Adipocyte (in vitro differentiated cells): ENCODE data around the gene PITPNC1.
"Not testable (repeated sequence)": the region's sequence is repeated elsewhere in the genome, so short reads cannot be mapped to it uniquely, and the experiment has no call there.

Experiments used
- DNase-seq: peaks from one replicate; pipeline ENCODE4 v3.0.0-alpha.2; 2015; ENCODE audit warnings: low read depth
- H3K27me3 ChIP-seq: replicated peaks from 2 replicates; pipeline ENCODE4 v1.7.0; 2013; ENCODE audit warnings: mild to moderate bottlenecking, low read length, moderate library complexity; ENCODE audit not compliant: control insufficient read depth, insufficient read depth
- H3K36me3 ChIP-seq: 2 replicates; pipeline ENCODE4 v1.7.0; 2013; ENCODE audit warnings: low read length, mild to moderate bottlenecking, moderate library complexity; ENCODE audit not compliant: control insufficient read depth, insufficient read depth, severe bottlenecking
- H3K4me1 ChIP-seq: 2 replicates; pipeline ENCODE4 v1.7.0; 2013; ENCODE audit warnings: mild to moderate bottlenecking, low read length, moderate library complexity; ENCODE audit not compliant: control insufficient read depth, insufficient read depth
- H3K4me3 ChIP-seq: 2 replicates; pipeline ENCODE4 v1.7.0; 2013; ENCODE audit warnings: mild to moderate bottlenecking, low read length, moderate library complexity
- H3K9ac ChIP-seq: 2 replicates; pipeline ENCODE4 v1.7.0; 2013; ENCODE audit warnings: mild to moderate bottlenecking, low read length, moderate library complexity
- H3K9me3 ChIP-seq: 2 replicates; pipeline ENCODE4 v1.7.0; 2013; ENCODE audit warnings: mild to moderate bottlenecking, low read length, moderate library complexity; ENCODE audit not compliant: control insufficient read depth

PITPNC1 gene

DNA sequence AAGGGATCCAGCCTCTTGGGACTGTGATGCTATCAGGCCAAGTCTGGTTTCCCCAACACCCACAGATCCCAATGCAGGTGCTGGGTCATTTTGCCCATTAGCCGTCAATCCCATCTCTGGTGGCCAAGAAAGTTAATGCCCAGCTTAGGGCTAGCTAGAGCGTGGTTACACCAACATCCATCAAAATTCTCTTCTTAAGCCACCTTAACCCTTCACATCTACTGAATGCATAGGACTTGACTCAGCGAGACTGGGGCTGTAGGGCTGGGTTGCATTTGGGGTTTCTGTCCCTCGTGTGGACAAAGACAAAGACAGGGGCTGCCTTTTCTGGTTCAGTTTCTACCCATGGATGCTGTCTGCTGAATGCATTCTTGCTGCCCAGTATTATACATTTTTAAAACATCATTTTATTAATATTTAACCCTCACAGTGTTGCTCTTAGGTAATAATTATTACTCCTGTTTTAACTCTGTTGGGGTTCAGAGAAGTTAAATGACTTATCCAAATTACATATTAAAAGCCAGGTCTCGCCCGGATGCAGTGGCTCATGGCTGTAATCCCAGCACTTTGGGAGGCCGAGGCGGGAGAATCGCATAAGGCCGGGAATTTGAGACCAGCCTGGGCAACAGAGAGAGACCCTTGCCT is 199.5 kb downstream of the PITPNC1 start:
- no peak for DNase-seq
- Histone ChIP-seq H3K36me3 (no peaks in the 10 kb centered on the region), H3K4me1 (no peaks in the 10 kb centered on the region), H3K9ac (no peak overlapping the region), H3K4me3 (no peak overlapping the region), H3K9me3 (no peaks in the 10 kb centered on the region), H3K27me3 (no peaks in the 10 kb centered on the region)

DNA sequence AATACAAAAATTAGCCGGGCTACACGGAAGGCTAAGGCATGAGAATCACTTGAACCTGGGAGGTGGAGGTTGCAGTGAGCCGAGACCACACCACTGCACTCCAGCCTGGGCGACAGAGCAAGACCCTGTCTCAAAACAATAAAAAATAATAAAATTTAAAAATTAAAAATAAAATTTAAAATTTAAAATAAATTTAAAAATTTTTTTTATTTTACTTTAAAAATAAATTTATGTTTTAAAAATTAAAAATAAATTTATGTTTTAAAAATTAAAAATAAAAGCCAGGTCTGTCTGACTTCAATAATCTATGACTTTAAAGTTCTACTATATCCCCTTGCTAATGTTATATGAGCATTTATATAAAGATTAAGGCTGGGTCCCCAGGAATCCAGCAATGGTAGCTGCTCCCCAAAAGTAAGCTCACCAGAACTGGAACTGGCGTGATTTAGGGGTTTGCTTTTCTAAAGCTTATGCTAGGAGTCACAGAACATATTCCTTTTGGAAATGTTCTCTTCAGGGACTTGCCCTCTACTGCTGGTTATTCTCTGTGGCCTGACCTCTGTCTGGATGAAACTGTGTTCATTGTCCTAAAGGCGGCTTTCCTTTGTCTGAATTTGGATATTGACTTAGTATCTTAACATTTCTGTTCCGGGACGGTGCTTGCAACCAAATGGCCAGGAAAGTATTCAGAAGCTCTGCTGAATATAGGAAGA is 200.5 kb downstream of the PITPNC1 start:
- Histone ChIP-seq H3K9me3 (no peaks in the 10 kb centered on the region), H3K4me1 (no peaks in the 10 kb centered on the region), H3K4me3 (no peak overlapping the region), H3K9ac (no peak overlapping the region), H3K36me3 (no peaks in the 10 kb centered on the region), H3K27me3 (no peaks in the 10 kb centered on the region)
- no peak for DNase-seq

DNA sequence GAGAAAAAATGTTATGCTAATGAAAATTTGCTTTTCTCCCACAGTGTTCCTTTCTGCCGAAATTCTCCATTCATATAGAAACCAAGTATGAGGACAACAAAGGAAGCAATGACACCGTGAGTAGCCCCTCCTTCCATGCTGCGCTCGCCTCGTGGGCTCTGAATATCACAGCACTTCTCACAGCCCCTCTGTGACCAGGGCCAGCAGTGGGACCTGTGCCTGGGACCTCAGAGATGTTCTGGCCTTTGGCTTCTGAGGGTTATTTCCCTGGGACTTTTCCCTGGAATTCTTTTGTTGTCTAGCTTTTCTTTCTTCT is 201.0 kb downstream of the PITPNC1 start:
- Histone ChIP-seq H3K9ac (no peak overlapping the region), H3K9me3 (no peaks in the 10 kb centered on the region), H3K4me1 (no peaks in the 10 kb centered on the region), H3K4me3 (no peak overlapping the region), H3K36me3 (no peaks in the 10 kb centered on the region), H3K27me3 (no peaks in the 10 kb centered on the region)
- no peak for DNase-seq

DNA sequence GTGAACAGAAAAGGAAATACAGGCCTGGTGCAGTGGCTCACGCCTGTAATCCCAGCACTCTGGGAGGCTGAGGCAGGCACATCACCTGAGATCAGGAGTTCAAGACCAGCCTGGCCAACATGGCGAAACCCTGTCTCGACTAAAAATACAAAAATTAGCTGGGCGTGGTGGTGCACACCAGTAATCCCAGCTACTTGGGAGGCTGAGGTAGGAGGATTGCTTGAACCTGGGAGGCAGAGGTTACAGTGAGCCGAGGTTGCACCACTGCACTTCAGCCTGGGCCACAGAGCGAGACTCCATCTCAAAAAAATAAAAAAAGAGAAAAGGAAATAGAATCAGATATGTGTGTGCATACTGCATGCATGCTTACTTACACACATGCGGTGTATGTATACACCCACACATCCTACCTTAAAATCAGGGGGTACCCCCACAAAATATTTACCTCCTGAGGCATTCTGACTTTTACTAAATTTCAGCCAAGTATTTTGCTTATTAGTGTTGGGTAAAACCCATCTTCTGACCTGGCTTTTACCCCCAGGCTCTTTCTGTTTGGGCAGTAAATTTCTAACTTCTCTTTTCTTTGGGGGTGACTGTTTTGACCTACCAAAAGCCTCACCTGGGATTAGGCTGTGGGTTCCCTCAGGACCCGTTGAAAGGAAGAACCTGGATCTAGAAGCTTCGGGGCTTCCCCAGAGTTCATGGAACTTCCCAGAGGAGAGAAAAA is 201.8 kb downstream of the PITPNC1 start:
- H3K36me3 ChIP-seq, H3K9me3 ChIP-seq, DNase-seq, H3K4me3 ChIP-seq, H3K4me1 ChIP-seq, H3K9ac ChIP-seq, H3K27me3 ChIP-seq: not testable (repeated sequence)

DNA sequence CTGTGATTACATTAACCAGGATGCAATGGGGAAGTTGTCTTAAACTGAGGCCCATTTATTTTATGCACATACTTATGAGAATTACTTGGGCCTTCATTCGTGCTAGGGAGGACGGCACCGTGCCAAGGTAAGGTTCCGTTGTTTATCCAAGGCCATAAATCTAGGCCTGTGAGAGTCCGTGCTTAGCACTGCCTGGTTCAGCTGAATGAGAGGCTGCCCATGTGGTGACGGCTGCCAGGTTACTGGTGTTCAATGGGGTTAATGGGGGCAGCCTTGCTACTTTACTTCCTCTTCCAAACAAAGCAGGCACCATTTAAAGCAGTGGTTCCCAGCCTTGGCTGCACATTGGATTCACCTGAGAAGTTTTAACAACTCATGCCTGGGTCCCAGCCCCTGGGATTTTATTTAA is 205.6 kb downstream of the PITPNC1 start:
- Histone ChIP-seq H3K4me3 (no peak overlapping the region), H3K4me1 (peaks cover 4% of the 10 kb centered on the region), H3K9me3 (no peaks in the 10 kb centered on the region), H3K36me3 (no peaks in the 10 kb centered on the region), H3K9ac (no peak overlapping the region), H3K27me3 (no peaks in the 10 kb centered on the region)
- no peak for DNase-seq

DNA sequence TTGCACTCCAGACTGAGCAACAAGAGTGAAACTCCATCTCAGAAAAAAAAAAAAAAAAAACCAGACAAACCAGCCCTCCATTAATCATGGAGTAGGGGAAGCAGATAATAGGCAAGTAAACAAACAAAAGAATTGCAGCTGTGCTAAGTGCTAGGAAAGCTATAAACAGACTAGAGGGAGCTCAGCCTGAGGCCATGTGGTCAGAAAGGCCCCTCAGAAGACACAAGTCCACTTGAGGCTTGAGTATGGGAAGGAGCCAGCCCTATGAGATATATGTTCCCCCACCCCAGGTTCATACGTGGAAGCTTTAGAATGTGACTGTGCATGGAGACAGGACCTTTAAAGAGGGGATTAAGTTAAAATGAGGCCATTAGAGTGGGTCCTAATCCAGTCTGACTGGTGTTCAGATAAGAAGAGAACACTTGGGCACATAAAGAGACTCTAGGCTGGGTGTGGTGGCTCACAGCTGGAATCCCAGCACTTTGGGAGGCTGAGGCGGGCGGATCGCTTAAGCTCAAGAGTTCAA is 208.1 kb downstream of the PITPNC1 start:
- no peaks in the 10 kb centered on the region for H3K36me3 ChIP-seq
- DNase-seq = no peak
- peaks cover 4% of the 10 kb centered on the region for H3K4me1 ChIP-seq
- H3K4me3 ChIP-seq = no peak overlapping the region
- no peaks in the 10 kb centered on the region for H3K9me3 ChIP-seq
- no peak overlapping the region for H3K9ac ChIP-seq
- no peaks in the 10 kb centered on the region for H3K27me3 ChIP-seq

DNA sequence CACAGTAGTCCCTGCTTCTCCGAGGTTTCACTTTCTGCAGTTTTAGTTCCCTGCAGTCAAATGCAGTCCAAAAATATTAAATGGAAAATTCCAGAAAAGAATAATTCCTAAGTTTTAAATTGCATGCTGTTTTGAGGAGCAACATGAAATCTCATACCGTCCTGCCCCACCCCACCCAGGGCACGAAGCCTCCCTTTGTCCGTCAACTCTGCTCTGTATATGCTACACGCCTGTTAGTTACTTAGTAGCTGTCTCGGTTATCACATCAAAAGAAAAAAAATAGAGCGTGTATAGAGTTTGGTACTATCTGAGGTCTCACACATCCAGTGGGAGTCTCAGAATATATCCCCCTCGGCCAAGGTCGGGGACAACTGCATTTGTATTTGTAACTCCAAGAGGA is 211.2 kb downstream of the PITPNC1 start:
- H3K27me3 ChIP-seq = no peaks in the 10 kb centered on the region
- H3K9ac ChIP-seq = no peak overlapping the region
- no peak for DNase-seq

DNA sequence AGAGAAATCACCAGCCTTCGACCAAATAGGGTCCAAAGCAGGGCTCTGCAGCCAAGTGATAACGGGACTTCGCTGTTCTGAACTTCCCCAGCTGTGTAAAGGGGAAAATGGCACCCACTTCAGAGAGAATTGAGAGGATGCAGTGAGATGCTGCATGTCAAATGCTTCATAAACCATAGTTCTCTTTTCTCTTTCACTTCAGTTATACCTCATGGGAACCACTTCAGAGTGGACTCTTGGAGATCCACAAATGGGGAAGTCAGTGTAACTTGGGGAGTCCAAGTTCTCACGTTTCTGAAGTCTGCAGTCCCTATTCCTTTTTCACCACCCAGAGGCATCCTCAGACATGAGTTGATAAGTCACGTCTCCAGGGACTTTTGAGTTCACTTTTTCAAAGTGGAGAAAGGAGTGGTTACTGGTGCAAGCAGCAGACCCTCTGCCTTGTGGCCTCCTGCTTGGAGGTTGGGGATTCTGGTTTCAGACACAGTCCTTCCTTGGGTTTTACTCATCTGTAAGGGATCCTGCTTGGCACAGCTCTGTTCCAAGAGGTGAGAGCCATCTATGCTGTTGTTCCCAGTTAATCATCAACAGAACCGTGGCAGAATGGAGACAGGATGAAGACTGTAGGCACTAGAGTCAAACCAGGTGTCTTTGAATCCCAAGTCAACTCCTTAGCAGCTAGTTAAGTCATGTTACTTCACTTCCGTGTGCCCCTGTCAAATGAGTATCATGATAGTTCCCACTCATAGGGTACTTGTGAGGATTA is 217.2 kb downstream of the PITPNC1 start:
- Histone ChIP-seq H3K4me3 (no peak overlapping the region), H3K9me3 (no peaks in the 10 kb centered on the region), H3K27me3 (no peaks in the 10 kb centered on the region), H3K4me1 (peaks cover 4% of the 10 kb centered on the region), H3K36me3 (no peaks in the 10 kb centered on the region), H3K9ac (no peak overlapping the region)
- no peak for DNase-seq

More for the DNA sequence above, 211.2 kb downstream of the PITPNC1 start:
- Histone ChIP-seq H3K4me3 (no peak overlapping the region), H3K4me1 (peaks cover 7% of the 10 kb centered on the region), H3K9me3 (no peaks in the 10 kb centered on the region), H3K36me3 (no peaks in the 10 kb centered on the region)

DNA sequence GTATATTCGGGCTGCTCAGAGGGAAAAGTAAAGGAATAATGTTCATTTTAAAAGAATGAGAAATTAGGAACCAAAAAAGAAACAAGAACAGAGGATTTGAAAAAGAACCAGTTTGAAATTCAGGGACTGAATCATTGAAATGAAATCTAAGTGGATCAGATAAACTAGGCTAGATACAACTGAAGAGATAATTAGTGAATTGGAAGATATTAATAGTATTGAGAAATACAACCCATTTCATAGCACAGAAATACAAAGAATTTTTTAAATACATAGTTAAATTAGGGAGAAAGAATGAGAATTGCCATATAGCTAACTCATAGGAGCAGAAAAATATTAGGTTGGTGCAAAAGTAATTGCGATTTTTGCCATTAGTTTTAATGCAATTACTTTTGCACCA is 223.3 kb downstream of the PITPNC1 start:
- Histone ChIP-seq H3K27me3 (no peaks in the 10 kb centered on the region), H3K9ac (no peak overlapping the region), H3K4me3 (no peak overlapping the region), H3K4me1 (peaks cover 5% of the 10 kb centered on the region), H3K9me3 (peaks cover 5% of the 10 kb centered on the region), H3K36me3 (no peaks in the 10 kb centered on the region)
- DNase-seq = no peak

DNA sequence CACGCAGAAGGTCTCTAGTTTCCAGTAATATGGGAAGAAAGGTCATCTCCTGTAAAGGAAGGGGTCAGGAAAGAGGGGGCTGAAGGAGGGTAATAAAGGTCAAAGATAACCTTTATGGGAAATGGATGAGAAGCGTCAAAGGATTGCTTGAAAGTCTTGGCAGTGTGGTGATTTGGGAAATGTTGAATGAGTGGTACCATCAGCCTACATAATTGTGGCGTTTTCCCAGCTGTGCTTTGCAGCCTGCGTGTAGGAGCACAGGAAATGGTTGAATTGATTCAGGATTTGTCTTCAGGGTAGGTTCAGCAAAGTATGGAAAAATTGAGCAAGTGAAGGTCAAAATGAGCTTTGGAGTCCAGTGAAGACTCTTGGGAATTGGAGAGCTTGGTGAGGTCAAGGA is 224.8 kb downstream of the PITPNC1 start:
- Histone ChIP-seq H3K4me3 (no peak overlapping the region), H3K9me3 (peaks cover 5% of the 10 kb centered on the region), H3K27me3 (no peaks in the 10 kb centered on the region), H3K36me3 (no peaks in the 10 kb centered on the region), H3K4me1 (peaks cover 6% of the 10 kb centered on the region), H3K9ac (no peak overlapping the region)
- no peak for DNase-seq

DNA sequence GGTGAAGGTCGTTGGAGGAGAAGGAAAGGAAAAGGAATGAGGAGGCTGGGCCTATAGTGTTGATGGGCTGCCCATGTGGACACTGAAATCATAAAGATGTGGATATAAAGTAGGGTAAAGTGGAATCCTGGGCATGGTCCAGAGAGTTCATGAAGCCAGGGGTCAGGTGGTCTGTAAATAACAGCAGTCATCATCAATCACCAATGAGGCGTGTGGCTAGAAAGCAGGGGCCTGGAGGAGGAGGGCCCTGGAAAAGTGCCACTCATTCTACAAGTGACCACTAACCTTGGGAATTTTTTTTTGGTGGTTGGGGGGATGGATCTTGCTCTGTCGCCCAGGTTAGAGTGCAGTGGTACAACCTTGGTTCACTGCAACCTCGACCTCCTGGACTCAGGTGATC is 225.4 kb downstream of the PITPNC1 start:
- Histone ChIP-seq H3K9ac (no peak overlapping the region), H3K9me3 (peaks cover 5% of the 10 kb centered on the region), H3K36me3 (no peaks in the 10 kb centered on the region), H3K4me1 (peaks cover 6% of the 10 kb centered on the region), H3K27me3 (no peaks in the 10 kb centered on the region), H3K4me3 (no peak overlapping the region)
- no peak for DNase-seq
